Measurements from ENCODE around the gene RTL10.

DNA sequence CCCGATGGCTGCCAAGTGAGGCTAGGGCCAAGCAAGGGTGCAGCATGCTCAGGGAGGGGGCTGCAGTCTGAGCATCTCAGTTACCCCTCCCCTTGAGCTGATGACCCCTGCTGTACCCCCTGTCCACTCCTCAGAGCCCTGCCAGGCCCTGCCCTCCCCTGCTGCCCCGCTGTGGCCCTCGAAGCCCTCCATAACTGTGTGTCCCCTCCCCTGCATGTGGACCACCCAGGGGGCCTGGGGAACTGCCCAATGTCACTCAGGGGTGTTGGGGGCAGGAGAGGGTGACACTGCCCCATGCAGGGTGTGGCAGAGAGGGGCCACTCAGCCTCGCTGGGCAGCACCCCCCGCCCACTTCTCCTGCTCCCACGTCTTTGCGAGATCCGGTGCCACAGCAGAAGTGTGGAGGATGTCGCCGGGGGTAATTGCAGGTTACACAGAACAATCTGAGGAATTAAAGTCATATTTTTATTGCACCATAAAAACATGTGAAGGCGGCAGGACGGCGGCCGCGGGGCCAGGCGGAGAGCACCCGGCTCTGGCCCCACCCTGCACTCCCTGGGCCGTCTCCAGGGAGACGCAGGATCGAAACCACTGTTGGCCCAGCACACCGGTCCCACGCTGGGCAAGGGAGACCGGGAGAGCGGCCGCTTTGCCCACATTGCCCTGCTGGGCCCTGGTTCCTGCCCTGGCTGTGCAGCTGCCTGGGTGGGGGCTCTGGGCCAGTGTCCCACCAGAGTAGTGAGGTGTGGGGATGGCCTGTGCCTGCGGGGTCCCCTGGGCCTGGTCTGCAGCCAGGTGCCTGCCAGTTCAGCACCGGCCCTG, 18.7 kb upstream of the RTL10 start:
- TF ChIP-seq FOXM1 (IDR thresholded peaks at IDR 0.05; ENCODE audit: borderline replicate concordance, low read depth) (no peak), REST (IDR thresholded peaks at IDR 0.05; ENCODE audit: low read depth) (no peak)

Measured in Ishikawa (cell line).